NCI-H2196 treated with DMSO at 0.1 percent for 48 hours (cell line): ENCODE results near the gene DPYSL4.

ENCODE experiments used
- DNase-seq: peaks from one replicate; lab custom pipeline; 2025; ENCODE audit not compliant: unreplicated experiment; lab: John Stamatoyannopoulos, UW

The DPYSL4 gene

GRCh38 chr10:132193907-132194552 is 7.3 kb downstream of the DPYSL4 start:
- no peak for DNase-seq

GRCh38 chr10:132194726-132195125 is 8.0 kb downstream of the DPYSL4 start:
- DNase-seq, result no peak

- no peak for DNase-seq
Measured at GRCh38 chr10:132195366-132196075, 8.8 kb downstream of the DPYSL4 start.

GRCh38 chr10:132196178-132197113 is 9.7 kb downstream of the DPYSL4 start:
- DNase-seq, result no peak

GRCh38 chr10:132197271-132198067 is 10.7 kb downstream of the DPYSL4 start:
- no peak for DNase-seq

- no peak for DNase-seq
Measured at GRCh38 chr10:132198068-132198370, 11.3 kb downstream of the DPYSL4 start.

GRCh38 chr10:132198381-132199181 is 11.8 kb downstream of the DPYSL4 start:
- no peak for DNase-seq

GRCh38 chr10:132199268-132199853 is 12.6 kb downstream of the DPYSL4 start:
- DNase-seq, result no peak

- DNase-seq, result no peak
Measured at GRCh38 chr10:132199854-132200311, 13.1 kb downstream of the DPYSL4 start.

- no peak for DNase-seq
Measured at GRCh38 chr10:132200344-132201110, 13.8 kb downstream of the DPYSL4 start.

- DNase-seq, result no peak
Measured at GRCh38 chr10:132201111-132201969, 14.6 kb downstream of the DPYSL4 start.

- DNase-seq, result no peak
Measured at GRCh38 chr10:132202070-132202970, 15.6 kb downstream of the DPYSL4 start.

GRCh38 chr10:132203256-132204077 is 16.7 kb downstream of the DPYSL4 start:
- no peak for DNase-seq

- DNase-seq, result no peak
Measured at GRCh38 chr10:132204078-132204780, 17.5 kb downstream of the DPYSL4 start.

- DNase-seq, result no peak
Measured at GRCh38 chr10:132204781-132205473, 18.2 kb downstream of the DPYSL4 start.
